NCI-H1092 treated with DMSO at 0.1 percent for 48 hours (cell line): ENCODE measurements around the gene FAM210A.
"Not testable (repeated sequence)": the region's sequence is repeated elsewhere in the genome, so short reads cannot be mapped to it uniquely, and the experiment has no call there.

ENCODE experiments used
- DNase-seq: peaks from one replicate; lab custom pipeline; 2025; lab: John Stamatoyannopoulos, UW

Gene FAM210A

GRCh38 chr18:13700153-13700552, 26.2 kb downstream of the FAM210A start:
- DNase-seq, result no peak

DNA sequence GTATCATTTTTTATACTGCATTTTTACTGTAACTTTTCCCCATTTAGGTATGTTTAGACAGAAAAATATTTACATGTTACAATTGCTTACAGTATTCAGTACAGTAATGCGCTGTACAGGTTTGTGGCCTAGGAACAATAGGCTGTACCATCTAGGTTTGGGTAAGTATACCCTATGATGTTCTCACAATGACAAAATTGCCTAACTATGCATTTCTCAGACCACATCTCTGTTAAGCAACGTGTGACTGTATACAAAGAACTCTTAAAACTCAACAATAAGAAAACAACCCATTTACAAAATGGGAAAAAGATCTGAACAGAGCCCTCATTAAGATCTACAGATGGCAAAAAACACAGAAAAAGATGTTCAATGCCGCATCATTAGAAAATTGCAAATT, 29.4 kb downstream of the FAM210A start:
- DNase-seq, result no peak

DNA sequence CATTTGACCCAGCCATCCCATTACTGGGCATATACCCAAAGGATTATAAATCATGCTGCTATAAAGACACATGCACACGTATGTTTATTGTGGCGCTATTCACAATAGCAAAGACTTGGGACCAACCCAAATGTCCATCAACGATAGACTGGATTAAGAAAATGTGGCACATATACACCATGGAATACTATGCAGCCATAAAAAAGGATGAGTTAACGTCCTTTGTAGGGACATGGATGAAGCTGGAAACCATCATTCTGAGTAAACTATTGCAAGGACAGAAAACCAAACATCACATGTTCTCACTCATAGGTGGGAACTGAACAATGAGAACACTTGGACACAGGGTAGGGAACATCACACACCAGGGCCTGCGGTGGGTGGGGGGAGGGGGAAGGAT, 31.0 kb downstream of the FAM210A start:
- DNase-seq, result not testable (repeated sequence)

GRCh38 chr18:13690060-13690459, 36.3 kb downstream of the FAM210A start:
- DNase-seq, result not testable (repeated sequence)

GRCh38 chr18:13688191-13689136, 37.9 kb downstream of the FAM210A start:
- no peak for DNase-seq

- no peak for DNase-seq
These were observed 41.8 kb downstream of the FAM210A start for GRCh38 chr18:13684546-13684945.

GRCh38 chr18:13681701-13682100, 44.7 kb downstream of the FAM210A start:
- DNase-seq, result no peak

- no peak for DNase-seq
These were observed 45.7 kb downstream of the FAM210A start for GRCh38 chr18:13680612-13681011.

DNA sequence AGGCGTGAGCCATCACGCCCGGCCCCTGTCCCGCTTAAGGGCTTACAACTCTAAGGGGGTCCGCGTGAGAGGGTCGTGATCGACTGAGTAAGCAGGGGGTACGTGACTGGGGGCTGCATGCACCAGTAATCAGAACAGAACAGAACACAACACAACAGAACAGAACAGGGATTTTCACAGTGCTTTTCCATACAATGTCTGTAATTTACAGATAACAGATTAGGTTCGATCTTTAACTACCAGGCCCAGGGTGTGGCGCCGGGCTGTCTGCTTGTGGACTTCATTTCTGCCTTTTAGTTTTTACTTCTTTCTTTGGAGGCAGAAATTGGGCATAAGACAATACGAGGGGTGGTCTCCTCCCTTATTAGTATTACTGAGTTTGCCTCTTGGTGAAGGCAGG, 49.0 kb downstream of the FAM210A start:
- not testable (repeated sequence) for DNase-seq

DNA sequence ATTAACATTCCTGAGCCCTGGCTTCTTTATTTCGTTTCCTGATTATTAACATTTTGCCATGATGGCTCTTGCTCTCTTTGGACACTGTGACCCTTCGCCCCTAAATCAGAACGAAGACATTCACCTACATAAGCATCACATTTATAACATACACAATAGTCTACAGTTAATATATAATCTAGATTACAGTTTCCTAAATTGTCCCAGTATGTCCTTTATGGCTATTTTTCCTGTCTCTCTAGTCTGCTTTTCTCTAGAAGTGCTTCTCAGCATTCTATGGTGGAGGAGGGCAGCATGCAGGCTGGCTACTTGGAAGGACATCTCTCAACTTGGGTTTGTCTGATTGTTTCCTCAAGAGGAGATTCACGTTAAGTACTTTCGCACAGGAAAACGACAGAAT, 49.9 kb downstream of the FAM210A start:
- DNase-seq, result no peak

GRCh38 chr18:13672657-13673056, 53.7 kb downstream of the FAM210A start:
- DNase-seq, result no peak

GRCh38 chr18:13661779-13662256, 64.5 kb downstream of the FAM210A start:
- no peak for DNase-seq

DNA sequence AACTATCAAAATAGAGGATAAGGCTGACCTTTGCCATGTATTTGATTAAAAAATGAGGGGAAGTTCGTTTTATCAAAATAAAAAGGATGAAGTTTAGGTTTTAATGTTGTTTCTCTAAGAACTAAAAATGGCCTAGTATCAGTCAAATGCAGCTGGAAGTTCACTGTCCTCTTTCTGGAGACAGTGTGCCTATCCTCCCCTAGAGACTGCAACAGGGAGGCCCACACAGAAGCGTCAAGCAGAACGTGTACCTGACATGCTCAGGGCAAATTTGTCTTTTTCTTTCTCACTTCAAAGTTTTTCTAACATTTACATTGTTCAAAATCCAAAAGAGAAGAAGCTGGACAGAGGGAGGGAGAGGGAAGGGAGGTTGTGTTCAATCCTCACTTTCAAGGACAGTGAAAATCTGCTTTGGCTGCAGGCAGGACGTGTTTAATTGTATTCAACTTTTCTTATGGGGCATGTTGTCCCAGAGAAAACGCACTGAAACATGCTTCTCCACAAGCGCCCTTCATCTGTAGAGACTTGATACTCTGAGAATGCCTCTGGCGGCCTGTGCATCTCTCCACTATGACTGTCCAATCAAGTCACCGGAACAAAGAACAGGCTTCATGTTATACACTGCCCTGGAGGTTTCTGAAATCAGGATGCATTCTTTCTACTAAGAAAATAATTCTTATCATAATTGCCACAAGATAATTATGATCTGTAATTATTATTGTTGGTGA, 65.1 kb downstream of the FAM210A start:
- DNase-seq, result no peak

DNA sequence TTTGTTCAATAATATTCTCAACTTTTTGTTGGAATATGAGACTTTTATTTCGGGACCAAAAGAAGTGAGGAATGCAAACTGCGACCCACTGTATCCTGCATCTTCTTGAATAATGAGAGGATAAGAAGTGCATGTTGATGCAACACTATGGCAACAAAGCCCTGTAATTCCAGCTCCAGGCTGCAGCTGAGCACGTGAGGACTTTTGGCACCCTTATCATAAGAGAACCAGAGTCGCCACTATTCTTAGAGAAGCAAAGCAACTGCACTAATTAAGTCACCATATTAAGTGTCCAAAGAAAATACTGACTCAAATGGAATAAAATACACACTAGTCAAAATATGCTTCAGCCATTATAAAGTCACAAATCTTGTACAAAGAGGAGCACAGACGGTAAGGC, 65.8 kb downstream of the FAM210A start:
- no peak for DNase-seq

DNA sequence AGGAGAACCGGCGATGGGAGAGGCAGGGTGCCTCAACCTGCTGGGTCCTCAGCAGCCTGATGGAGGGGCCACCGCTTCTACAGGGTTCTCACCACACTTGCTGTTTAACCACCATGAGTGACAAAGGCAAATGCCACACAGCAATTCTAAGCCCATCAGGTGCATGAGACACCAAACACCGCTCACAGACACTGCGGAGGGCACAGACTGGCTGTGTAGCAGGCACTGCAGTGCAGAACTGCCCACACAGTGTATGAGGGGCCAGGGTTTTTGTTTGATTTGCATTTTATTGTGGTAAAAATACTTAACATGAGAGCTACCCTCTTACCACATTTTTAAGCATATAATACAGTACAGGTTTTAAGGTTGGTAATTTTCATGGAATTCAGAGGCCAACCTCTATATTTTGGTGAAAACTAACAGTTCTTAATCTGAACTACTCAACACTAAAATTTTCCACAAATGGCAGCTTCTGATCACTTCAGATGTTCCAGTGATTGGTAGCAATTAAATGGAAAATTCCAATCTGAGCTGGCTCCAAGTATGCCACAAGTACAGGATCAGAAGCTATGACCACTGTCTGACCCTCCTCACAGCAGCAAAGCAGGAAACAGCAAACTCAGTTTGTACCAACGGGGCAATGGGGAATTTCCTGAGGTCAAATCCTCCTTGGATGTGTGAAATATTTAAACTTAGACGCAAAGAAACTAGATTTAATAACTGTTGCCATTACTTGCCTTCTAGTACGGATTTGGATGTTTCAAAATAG, 67.7 kb downstream of the FAM210A start:
- DNase-seq, result no peak

- DNase-seq, result no peak
These were observed 68.4 kb downstream of the FAM210A start for GRCh38 chr18:13657974-13658373.

GRCh38 chr18:13653746-13654433, 72.5 kb downstream of the FAM210A start:
- no peak for DNase-seq

- DNase-seq, result no peak
These were observed 76.7 kb downstream of the FAM210A start for GRCh38 chr18:13649397-13650390.

GRCh38 chr18:13647761-13648160, 78.6 kb downstream of the FAM210A start:
- DNase-seq, result no peak

GRCh38 chr18:13646633-13647032, 79.7 kb downstream of the FAM210A start:
- DNase-seq, result no peak
